Fibroblast of lung (primary cell): ENCODE results near the gene ARFGAP2. TPM values are rescaled to one million over a fixed set of nuclear protein-coding genes. Genes with fewer than 3 reads are reported as not detected.

Experiments used
- DNase-seq, 2 donors: peaks; one replicate each; pipeline versions ENCODE4 v3.0.0 to v3.0.0-alpha.2; 2010; ENCODE audit warnings: low read depth in 2 of 2
- H2AFZ ChIP-seq: 2 replicates; pipeline ENCODE4 v1.5.1; 2012; ENCODE audit warnings: low read length, control low read depth, inconsistent platforms
- H3K27ac ChIP-seq: 2 replicates; pipeline ENCODE4 v1.5.1; 2011; ENCODE audit warnings: low read length, control low read depth; ENCODE audit not compliant: insufficient read depth
- H3K27me3 ChIP-seq: 2 replicates; pipeline ENCODE4 v1.5.1; 2011; ENCODE audit warnings: mild to moderate bottlenecking, low read length; ENCODE audit not compliant: control insufficient read depth, insufficient read depth
- H3K36me3 ChIP-seq: 2 replicates; pipeline ENCODE4 v1.5.1; 2011; ENCODE audit warnings: low read length; ENCODE audit not compliant: control insufficient read depth, insufficient read depth
- H3K4me1 ChIP-seq: 2 replicates; pipeline ENCODE4 v1.5.1; 2011; ENCODE audit warnings: low read length; ENCODE audit not compliant: control insufficient read depth, insufficient read depth; ENCODE audit errors: extremely low read depth
- H3K4me2 ChIP-seq: 2 replicates; pipeline ENCODE4 v1.5.1; 2011; ENCODE audit warnings: low read length, control low read depth; ENCODE audit not compliant: insufficient read depth; ENCODE audit errors: extremely low read depth
- H3K4me3 ChIP-seq, 4 experiments: fragments of 200-600 bp in 1 of 4; sonication (generic) in 1 of 4; replicated peaks in 1 of 4; 2 replicates each; pipeline ENCODE4 v1.5.1; 2011 to 2016; ENCODE audit warnings: low read length in 4 of 4, low read depth in 3 of 4, mild to moderate bottlenecking in 3 of 4, control low read depth in 2 of 4, inconsistent platforms in 1 of 4, mixed read lengths in 1 of 4; ENCODE audit not compliant: insufficient read depth in 1 of 4; ENCODE audit errors: control extremely low read depth in 1 of 4
- H3K79me2 ChIP-seq: 2 replicates; pipeline ENCODE4 v1.5.1; 2012; ENCODE audit warnings: mild to moderate bottlenecking, low read length, inconsistent platforms; ENCODE audit not compliant: control insufficient read depth, insufficient read depth
- H3K9ac ChIP-seq: 2 replicates; pipeline ENCODE4 v1.5.1; 2011; ENCODE audit warnings: mild to moderate bottlenecking, low read length, control low read depth; ENCODE audit not compliant: insufficient read depth
- H3K9me3 ChIP-seq: 2 replicates; pipeline ENCODE4 v1.5.1; 2012; ENCODE audit warnings: low read depth, low read length; ENCODE audit not compliant: control insufficient read depth, insufficient read depth
- H4K20me1 ChIP-seq: 2 replicates; pipeline ENCODE4 v1.5.1; 2011; ENCODE audit warnings: low read length; ENCODE audit not compliant: control insufficient read depth, insufficient read depth; ENCODE audit errors: extremely low read depth
- EZH2 ChIP-seq: IDR thresholded peaks from 2 replicates; pipeline ENCODE4 v1.5.1; 2012; ENCODE audit warnings: low read length, control low read depth, mild to moderate bottlenecking; ENCODE audit errors: missing control alignments
- polyA plus RNA-seq, 2 donors: library from polyadenylated mRNA; depleted of rRNA in 1 of 2; stranded (reverse) in 1 of 2; unstranded in 1 of 2; fragments of >200 nt; gene quantifications; 2 replicates each; pipeline ENCODE4 v1.2.1, GENCODE V29; 2011 to 2012; ENCODE audit warnings: missing spikeins in 1 of 2
- total RNA-seq: library from RNA; depleted of rRNA; stranded (reverse); fragments of >200 nt; gene quantifications from 2 replicates; pipeline ENCODE4 v1.2.1, GENCODE V29; 2014
- TF ChIP-seq, protein P1 (sequence below), 2 donors: IDR thresholded peaks in 1 of 2; conservative IDR thresholded peaks in 1 of 2; 1 replicate in 1 of 2; 2 replicates in 1 of 2; pipeline ENCODE4 v1.5.1; 2011 to 2012; ENCODE audit warnings: low read length in 2 of 2, control low read depth in 1 of 2, inconsistent platforms in 1 of 2, low read depth in 1 of 2, mild to moderate bottlenecking in 1 of 2

ARFGAP2 gene
- total and polyA plus RNA-seq, 2 donors (not counting 1 experiment from before 2014, with no cell fraction given): 50.1 to 80.4 TPM

DNA sequence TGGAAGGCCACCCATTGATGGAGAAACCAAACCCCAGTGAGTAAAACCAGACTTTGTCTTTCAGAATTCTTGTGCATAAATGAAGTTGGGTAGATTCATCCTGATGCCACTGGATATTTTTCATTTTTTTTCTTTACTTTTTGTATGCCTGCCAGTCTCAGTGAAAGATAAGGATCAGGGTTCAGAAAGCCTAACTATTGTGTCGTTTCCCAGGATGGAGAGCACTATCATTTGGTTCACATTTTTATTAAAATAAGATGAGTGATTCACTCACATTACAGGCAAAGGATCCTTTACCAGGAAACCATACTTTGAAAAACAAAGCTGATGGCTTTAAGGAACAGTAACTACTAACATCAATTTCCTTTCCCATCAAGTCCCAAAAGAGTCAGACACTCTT, 52.0 kb downstream of the ARFGAP2 start:
- no peaks in the 10 kb centered on the region for H4K20me1 ChIP-seq
- no peak overlapping the region for H3K4me2 ChIP-seq
- no peaks in the 10 kb centered on the region for H3K9me3 ChIP-seq
- H3K79me2 ChIP-seq: no peaks in the 10 kb centered on the region
- no peak for DNase-seq
- TF ChIP-seq EZH2: no peak
- TF ChIP-seq, protein P1, sequence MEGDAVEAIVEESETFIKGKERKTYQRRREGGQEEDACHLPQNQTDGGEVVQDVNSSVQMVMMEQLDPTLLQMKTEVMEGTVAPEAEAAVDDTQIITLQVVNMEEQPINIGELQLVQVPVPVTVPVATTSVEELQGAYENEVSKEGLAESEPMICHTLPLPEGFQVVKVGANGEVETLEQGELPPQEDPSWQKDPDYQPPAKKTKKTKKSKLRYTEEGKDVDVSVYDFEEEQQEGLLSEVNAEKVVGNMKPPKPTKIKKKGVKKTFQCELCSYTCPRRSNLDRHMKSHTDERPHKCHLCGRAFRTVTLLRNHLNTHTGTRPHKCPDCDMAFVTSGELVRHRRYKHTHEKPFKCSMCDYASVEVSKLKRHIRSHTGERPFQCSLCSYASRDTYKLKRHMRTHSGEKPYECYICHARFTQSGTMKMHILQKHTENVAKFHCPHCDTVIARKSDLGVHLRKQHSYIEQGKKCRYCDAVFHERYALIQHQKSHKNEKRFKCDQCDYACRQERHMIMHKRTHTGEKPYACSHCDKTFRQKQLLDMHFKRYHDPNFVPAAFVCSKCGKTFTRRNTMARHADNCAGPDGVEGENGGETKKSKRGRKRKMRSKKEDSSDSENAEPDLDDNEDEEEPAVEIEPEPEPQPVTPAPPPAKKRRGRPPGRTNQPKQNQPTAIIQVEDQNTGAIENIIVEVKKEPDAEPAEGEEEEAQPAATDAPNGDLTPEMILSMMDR (conservative IDR thresholded peaks at IDR 0.05 in 1 of 2, IDR thresholded peaks at IDR 0.05 in 1 of 2; ENCODE audit: low read depth in 1 of 2, low read length in 2 of 2): no peak
- H3K27ac ChIP-seq: no peak overlapping the region
- no peaks in the 10 kb centered on the region for H3K36me3 ChIP-seq
- no peak overlapping the region for H3K9ac ChIP-seq
- no peak overlapping the region for H3K4me3 ChIP-seq
- H2AFZ ChIP-seq: no peak overlapping the region
- no peaks in the 10 kb centered on the region for H3K27me3 ChIP-seq
- H3K4me1 ChIP-seq: no peaks in the 10 kb centered on the region

DNA sequence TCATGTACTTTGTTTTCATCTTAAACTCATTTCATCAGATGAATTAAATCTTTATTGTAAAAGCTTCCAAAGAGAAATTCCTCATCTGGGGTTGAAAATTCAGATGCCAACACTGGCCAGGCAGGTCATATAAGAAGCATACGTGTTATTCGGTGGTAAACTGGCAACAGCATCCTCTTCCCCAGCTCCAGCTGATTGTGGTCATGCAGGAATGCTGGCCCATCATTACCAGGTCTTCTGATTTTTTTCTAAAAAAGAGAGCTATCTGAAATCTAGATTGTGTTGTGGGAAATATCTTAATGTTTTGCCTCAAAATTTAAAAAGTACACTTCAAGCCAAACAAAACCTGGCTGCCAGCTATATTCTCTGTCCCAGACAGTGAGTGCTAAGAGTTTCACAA, 53.6 kb downstream of the ARFGAP2 start:
- Histone ChIP-seq H3K4me3 (no peak overlapping the region), H3K4me2 (no peak overlapping the region), H4K20me1 (no peaks in the 10 kb centered on the region), H3K36me3 (no peaks in the 10 kb centered on the region), H3K27me3 (no peaks in the 10 kb centered on the region), H3K79me2 (no peaks in the 10 kb centered on the region), H3K4me1 (no peaks in the 10 kb centered on the region), H3K27ac (no peak overlapping the region), H3K9me3 (no peaks in the 10 kb centered on the region), H2AFZ (no peak overlapping the region), H3K9ac (no peak overlapping the region)
- DNase-seq: peak in 1 of 2 donors; percentile 27
- no peak for TF ChIP-seq EZH2
- TF ChIP-seq, protein P1 (conservative IDR thresholded peaks at IDR 0.05 in 1 of 2, IDR thresholded peaks at IDR 0.05 in 1 of 2; ENCODE audit: low read depth in 1 of 2, low read length in 2 of 2): no peak

DNA sequence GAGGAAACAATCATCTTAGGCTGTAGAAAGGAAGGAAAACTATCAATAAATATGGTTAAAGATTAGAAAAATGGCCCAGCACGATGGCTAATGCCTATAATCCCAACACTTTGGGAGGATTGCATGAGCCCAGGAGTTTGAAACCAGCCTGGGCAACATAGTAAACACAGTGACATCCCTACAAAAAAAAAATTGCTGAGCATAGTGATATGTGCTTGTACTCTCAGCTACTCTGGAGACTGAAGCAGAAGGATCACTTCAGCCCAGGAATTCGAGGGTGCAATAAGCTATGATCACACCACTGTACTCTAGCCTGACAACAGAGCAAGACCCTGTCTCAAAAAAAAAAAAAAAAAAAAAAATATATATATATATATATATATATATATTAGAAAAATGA, 54.9 kb downstream of the ARFGAP2 start:
- no peaks in the 10 kb centered on the region for H3K27me3 ChIP-seq
- H2AFZ ChIP-seq: no peak overlapping the region
- H3K4me3 ChIP-seq: no peak overlapping the region
- H3K4me2 ChIP-seq: no peak overlapping the region
- no peak overlapping the region for H3K27ac ChIP-seq
- DNase-seq: no peak
- H4K20me1 ChIP-seq: no peaks in the 10 kb centered on the region
- H3K4me1 ChIP-seq: no peaks in the 10 kb centered on the region
- no peaks in the 10 kb centered on the region for H3K36me3 ChIP-seq
- no peak for TF ChIP-seq EZH2
- TF ChIP-seq, protein P1 (conservative IDR thresholded peaks at IDR 0.05 in 1 of 2, IDR thresholded peaks at IDR 0.05 in 1 of 2; ENCODE audit: low read depth in 1 of 2, low read length in 2 of 2): no peak
- no peak overlapping the region for H3K9ac ChIP-seq
- no peaks in the 10 kb centered on the region for H3K9me3 ChIP-seq
- no peaks in the 10 kb centered on the region for H3K79me2 ChIP-seq
